Caco-2 (cell line): ENCODE measurements around the gene USP43. TPM values are rescaled to one million over a fixed set of nuclear protein-coding genes. Genes with fewer than 3 reads are reported as not detected.

ENCODE experiments used
- BruUV-seq: library from RNA; stranded (reverse); fragments of 400-500 nt; replicated peaks from 2 replicates; lab custom pipeline; 2021; lab: Mats Ljungman, UMichigan
- CTCF ChIA-PET: fragments of 300-600 bp; sonication (Branson Sonifier 250); formaldehyde crosslinking; loops from one replicate; lab custom pipeline; 2022; ENCODE audit warnings: antibody characterized with exemption; lab: Charles Lee
- POLR2A ChIA-PET: fragments of 300-600 bp; sonication (Branson Sonifier 250); formaldehyde crosslinking; loops from one replicate; lab custom pipeline; 2022; ENCODE audit warnings: antibody characterized with exemption; lab: Charles Lee
- DNase-seq, 2 experiments: peaks; one replicate each; pipeline versions ENCODE4 v3.0.0 to v3.0.0-alpha.2; 2020 to 2022
- H3K27me3 ChIP-seq: replicated peaks from 2 replicates; pipeline ENCODE4 v1.6.0; 2011; ENCODE audit warnings: low read length; ENCODE audit not compliant: control insufficient read depth, insufficient read depth
- H3K36me3 ChIP-seq: 2 replicates; pipeline ENCODE4 v1.5.1; 2011; ENCODE audit warnings: low read length; ENCODE audit not compliant: control insufficient read depth, insufficient read depth
- H3K4me1 ChIP-seq: fragments of 250-450 bp; sonication (Bioruptor Pico); 2 replicates; pipeline ENCODE4 v1.5.1; 2020; ENCODE audit warnings: mild to moderate bottlenecking
- H3K4me3 ChIP-seq: 2 replicates; pipeline ENCODE4 v1.5.1; 2011; ENCODE audit warnings: low read depth, mild to moderate bottlenecking, control low read depth, low read length
- H3K9me3 ChIP-seq: fragments of 250-450 bp; sonication (Bioruptor Pico); 2 replicates; pipeline ENCODE4 v1.5.1; 2020; ENCODE audit warnings: mild to moderate bottlenecking, moderate library complexity
- H3K27ac Mint-ChIP-seq: one replicate; pipeline ENCODE4 v1.8.0; 2022; ENCODE audit warnings: mixed read lengths; ENCODE audit not compliant: unreplicated experiment
- H3K27me3 Mint-ChIP-seq: one replicate; pipeline ENCODE4 v1.8.0; 2022; ENCODE audit warnings: mixed read lengths; ENCODE audit not compliant: insufficient read depth, unreplicated experiment
- H3K36me3 Mint-ChIP-seq: one replicate; pipeline ENCODE4 v1.8.0; 2022; ENCODE audit warnings: mild to moderate bottlenecking, mixed read lengths; ENCODE audit not compliant: insufficient read depth, unreplicated experiment
- H3K4me1 Mint-ChIP-seq: one replicate; pipeline ENCODE4 v1.8.0; 2022; ENCODE audit warnings: low read depth, mixed read lengths; ENCODE audit not compliant: unreplicated experiment
- H3K4me3 Mint-ChIP-seq: one replicate; pipeline ENCODE4 v1.8.0; 2022; ENCODE audit warnings: mild to moderate bottlenecking, moderate library complexity, mixed read lengths; ENCODE audit not compliant: unreplicated experiment
- H3K9me3 Mint-ChIP-seq: one replicate; pipeline ENCODE4 v1.8.0; 2022; ENCODE audit warnings: mixed read lengths; ENCODE audit not compliant: unreplicated experiment
- intact Hi-C: fragments of 100-400 bp; cut with micrococcal nuclease; formaldehyde crosslinking; loops from one replicate; pipeline ENCODE4 v1.10.0; 2022; ENCODE audit not compliant: unreplicated experiment
- total RNA-seq: library from RNA; stranded (reverse); gene quantifications from 2 replicates; pipeline ENCODE4 v1.2.3, GENCODE V29; 2022
- TF ChIP-seq, protein P1 (sequence below), 2 experiments: fragments of 200-600 bp in 1 of 2; IDR thresholded peaks; 1 replicate in 1 of 2; 2 replicates in 1 of 2; pipeline versions ENCODE4 v1.5.1 to v1.8.0; 2011 to 2022; ENCODE audit warnings: antibody characterized with exemption in 1 of 2, control low read depth in 1 of 2, inconsistent platforms in 1 of 2, low read depth in 1 of 2, low read length in 1 of 2, mild to moderate bottlenecking in 1 of 2, moderate library complexity in 1 of 2; ENCODE audit not compliant: insufficient read depth in 1 of 2, severe bottlenecking in 1 of 2, unreplicated experiment in 1 of 2

The USP43 gene
- total RNA-seq, 1 experiment from 2014 or later, result 6.0 TPM

DNA sequence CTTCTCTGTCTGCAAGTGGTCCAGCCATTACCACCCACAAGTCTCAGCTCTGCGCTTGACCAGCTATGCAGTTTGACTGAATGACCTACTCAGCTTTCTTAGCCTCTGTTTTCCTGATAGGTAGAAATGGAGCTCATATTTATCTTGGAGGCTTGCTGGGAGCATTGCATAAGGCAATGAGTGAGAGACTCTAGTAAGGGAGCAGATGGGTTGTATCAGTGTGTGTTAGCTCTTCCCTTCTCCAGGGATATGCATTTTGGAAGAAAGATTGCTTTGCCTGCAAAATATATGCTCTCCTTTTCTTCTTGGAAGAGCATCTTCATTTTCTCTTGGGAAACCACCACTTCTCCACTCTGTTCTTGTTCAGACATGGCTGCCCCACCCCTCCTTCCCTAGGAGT, 120.0 kb downstream of the USP43 start:
- Histone ChIP-seq H3K9me3 (no peaks in the 10 kb centered on the region), H3K4me1 (no peaks in the 10 kb centered on the region), H3K4me3 (no peak overlapping the region), H3K36me3 (no peaks in the 10 kb centered on the region), H3K27me3 (no peaks in the 10 kb centered on the region)
- H3K9me3 Mint-ChIP-seq, result no peaks in the 10 kb centered on the region
- no peak for DNase-seq
- no TSS peak for BruUV-seq
- no peak overlapping the region for H3K27ac Mint-ChIP-seq
- CTCF ChIA-PET, result interaction anchor here (0.6 kb wide), 1 partner anchor 1530 kb away, joined by 5 read pairs; no protein-coding TSS in a partner anchor
- H3K4me3 Mint-ChIP-seq, result no peak overlapping the region
- TF ChIP-seq, protein P1, sequence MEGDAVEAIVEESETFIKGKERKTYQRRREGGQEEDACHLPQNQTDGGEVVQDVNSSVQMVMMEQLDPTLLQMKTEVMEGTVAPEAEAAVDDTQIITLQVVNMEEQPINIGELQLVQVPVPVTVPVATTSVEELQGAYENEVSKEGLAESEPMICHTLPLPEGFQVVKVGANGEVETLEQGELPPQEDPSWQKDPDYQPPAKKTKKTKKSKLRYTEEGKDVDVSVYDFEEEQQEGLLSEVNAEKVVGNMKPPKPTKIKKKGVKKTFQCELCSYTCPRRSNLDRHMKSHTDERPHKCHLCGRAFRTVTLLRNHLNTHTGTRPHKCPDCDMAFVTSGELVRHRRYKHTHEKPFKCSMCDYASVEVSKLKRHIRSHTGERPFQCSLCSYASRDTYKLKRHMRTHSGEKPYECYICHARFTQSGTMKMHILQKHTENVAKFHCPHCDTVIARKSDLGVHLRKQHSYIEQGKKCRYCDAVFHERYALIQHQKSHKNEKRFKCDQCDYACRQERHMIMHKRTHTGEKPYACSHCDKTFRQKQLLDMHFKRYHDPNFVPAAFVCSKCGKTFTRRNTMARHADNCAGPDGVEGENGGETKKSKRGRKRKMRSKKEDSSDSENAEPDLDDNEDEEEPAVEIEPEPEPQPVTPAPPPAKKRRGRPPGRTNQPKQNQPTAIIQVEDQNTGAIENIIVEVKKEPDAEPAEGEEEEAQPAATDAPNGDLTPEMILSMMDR (IDR thresholded peaks at IDR 0.05; ENCODE audit: insufficient read depth in 1 of 2, low read depth in 1 of 2, low read length in 1 of 2, severe bottlenecking in 1 of 2, unreplicated experiment in 1 of 2), result no peak
- intact Hi-C loops, result no loop called here
- H3K27me3 Mint-ChIP-seq, result peaks cover 4% of the 10 kb centered on the region
- POLR2A ChIA-PET, result no interaction called here
- H3K4me1 Mint-ChIP-seq, result peaks cover 5% of the 10 kb centered on the region
- H3K36me3 Mint-ChIP-seq, result no peaks in the 10 kb centered on the region

DNA sequence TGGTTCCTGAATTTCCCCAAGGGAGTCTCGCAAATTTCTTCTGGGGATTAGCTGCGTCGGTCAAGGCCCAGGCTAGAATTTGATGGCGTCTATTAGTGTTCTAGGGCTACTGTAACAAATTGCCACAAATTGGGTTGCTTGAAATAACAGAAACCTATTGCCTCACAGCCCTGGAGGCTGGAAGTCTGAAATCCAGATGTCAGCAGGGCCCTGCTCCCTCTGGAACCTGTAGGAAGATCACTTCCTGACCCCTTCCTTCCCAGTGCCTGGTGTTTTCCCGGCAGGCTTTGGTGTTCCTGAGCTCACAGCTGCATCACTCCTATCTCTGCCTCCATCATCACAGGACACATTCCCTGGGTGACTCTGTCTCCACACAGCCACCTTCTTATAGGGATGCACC, 121.7 kb downstream of the USP43 start:
- H3K4me1 ChIP-seq, result no peaks in the 10 kb centered on the region
- ChIA-PET POLR2A (no interaction called here), CTCF (no interaction called here)
- TF ChIP-seq, protein P1 (IDR thresholded peaks at IDR 0.05; ENCODE audit: insufficient read depth in 1 of 2, low read depth in 1 of 2, low read length in 1 of 2, severe bottlenecking in 1 of 2, unreplicated experiment in 1 of 2), result no peak
- no peaks in the 10 kb centered on the region for H3K9me3 ChIP-seq
- no peaks in the 10 kb centered on the region for H3K36me3 Mint-ChIP-seq
- no peak overlapping the region for H3K4me3 ChIP-seq
- H3K27me3 ChIP-seq, result no peaks in the 10 kb centered on the region
- no TSS peak for BruUV-seq
- intact Hi-C loops, result no loop called here
- DNase-seq, result no peak
- peaks cover 5% of the 10 kb centered on the region for H3K4me1 Mint-ChIP-seq
- peaks cover 4% of the 10 kb centered on the region for H3K27me3 Mint-ChIP-seq
- H3K4me3 Mint-ChIP-seq, result no peak overlapping the region
- no peak overlapping the region for H3K27ac Mint-ChIP-seq
- H3K9me3 Mint-ChIP-seq, result no peaks in the 10 kb centered on the region
- H3K36me3 ChIP-seq, result no peaks in the 10 kb centered on the region

- intact Hi-C loops, result no loop called here
- Histone ChIP-seq H3K4me3 (no peak overlapping the region), H3K4me1 (no peaks in the 10 kb centered on the region), H3K27me3 (no peaks in the 10 kb centered on the region), H3K9me3 (no peaks in the 10 kb centered on the region), H3K36me3 (no peaks in the 10 kb centered on the region)
- no peak for DNase-seq
- TF ChIP-seq, protein P1 (IDR thresholded peaks at IDR 0.05; ENCODE audit: insufficient read depth in 1 of 2, low read depth in 1 of 2, low read length in 1 of 2, severe bottlenecking in 1 of 2, unreplicated experiment in 1 of 2), result no peak
- no TSS peak for BruUV-seq
- no peak overlapping the region for H3K4me3 Mint-ChIP-seq
- no peaks in the 10 kb centered on the region for H3K36me3 Mint-ChIP-seq
- peaks cover 5% of the 10 kb centered on the region for H3K4me1 Mint-ChIP-seq
- ChIA-PET CTCF (no interaction called here), POLR2A (no interaction called here)
- no peaks in the 10 kb centered on the region for H3K9me3 Mint-ChIP-seq
- H3K27me3 Mint-ChIP-seq, result peaks cover 4% of the 10 kb centered on the region
- no peak overlapping the region for H3K27ac Mint-ChIP-seq
These were observed 122.2 kb downstream of the USP43 start for GRCh38 chr17:9767432-9767991.
